Psoas muscle (tissue), 8 donors: Measurements from ENCODE around the gene DGKB. TPM values are rescaled to one million over a fixed set of nuclear protein-coding genes. Genes with fewer than 3 reads are reported as not detected.

Experiments used
- ATAC-seq, 4 donors: fragments of 200-7000 bp; cut with Tn5 transposase; one replicate each; pipeline ENCODE4 v1.9.1; 2020; ENCODE audit warnings: moderate library complexity in 3 of 4, mild to moderate bottlenecking in 2 of 4
- DNase-seq, 2 donors: peaks; one replicate each; pipeline ENCODE4 v3.0.0-alpha.2; 2020
- H3K27ac ChIP-seq: fragments of 200-600 bp; one replicate; pipeline ENCODE4 v1.8.0; 2022
- H3K27me3 ChIP-seq, 3 donors: fragments of 200-600 bp in 1 of 3; one replicate each; pipeline versions ENCODE4 v1.6.1 to v1.8.0; 2013 to 2022; ENCODE audit warnings: low read length in 2 of 3, mild to moderate bottlenecking in 2 of 3, moderate library complexity in 1 of 3; ENCODE audit not compliant: insufficient read depth in 3 of 3
- H3K36me3 ChIP-seq, 2 donors: fragments of 200-600 bp in 1 of 2; one replicate each; pipeline versions ENCODE4 v1.6.1 to v1.8.0; 2013 to 2022; ENCODE audit warnings: low read depth in 1 of 2, mild to moderate bottlenecking in 1 of 2, moderate library complexity in 1 of 2; ENCODE audit not compliant: insufficient read depth in 1 of 2
- H3K4me1 ChIP-seq: fragments of 200-600 bp; one replicate; pipeline ENCODE4 v1.8.0; 2022
- H3K4me3 ChIP-seq: fragments of 200-600 bp; one replicate; pipeline ENCODE4 v1.8.0; 2022; ENCODE audit warnings: mild to moderate bottlenecking
- H3K9me3 ChIP-seq: fragments of 200-600 bp; one replicate; pipeline ENCODE4 v1.8.0; 2022
- WGBS, 3 donors: extraction: QIAGEN DNeasy Blood & Tissue Kit; methylation state at CpG; one replicate each; pipeline versions ENCODE4 v1.1.6 to v1.1.7; 2013; 5-methylcytosine and 5-hydroxymethylcytosine counted together
- intact Hi-C, 2 donors: fragments of 100-400 bp; cut with DNase I; formaldehyde crosslinking; loops; one replicate each; pipeline versions ENCODE4 v1.11.0 to v1.14.2; 2022
- polyA plus RNA-seq, 3 donors: library from polyadenylated mRNA; stranded (reverse); fragments of 200-250 nt; gene quantifications; one replicate each; pipeline ENCODE4 v1.2.3, GENCODE V29; 2013
- total RNA-seq, 4 donors: library from RNA; stranded (reverse); fragmentation: NEBNext Ultra II Directional in 2 of 4; extraction: Animal tissue kit (Norgen Biotek cat#: 25700) in 2 of 4; gene quantifications; one replicate each; pipeline versions ENCODE4 v1.2.1 to v1.2.4, GENCODE V29; 2021 to 2023
- TF ChIP-seq, protein P1 (sequence below): fragments of 200-600 bp; IDR thresholded peaks from one replicate; pipeline ENCODE4 v1.8.0; 2022; ENCODE audit warnings: antibody characterized with exemption
- donor health status: healthy with polysubstance abuse.
- donor health status: DM: no; HTN: no; CAD: no; lungs with moderate emphysema.
- donor health status: Bipolar disorder and iron deficiency.
- donor health status: healthy.
- donor health status: DM: yes; HTN: yes; CAD: no.
- donor health status: DM: no; HTN: no; CAD: no.
- donor health status: DM: no; HTN: no; CAD: no.
- donor health status: DM: yes; HTN: yes; CAD: no.

DGKB gene
- total and polyA plus RNA-seq, 7 donors = 0.01 to 0.26 (median 0.04) TPM; not detected in 2

- no peak for DNase-seq
Observed at GRCh38 chr7:14805105-14805719, 97.3 kb downstream of the DGKB start.

DNA sequence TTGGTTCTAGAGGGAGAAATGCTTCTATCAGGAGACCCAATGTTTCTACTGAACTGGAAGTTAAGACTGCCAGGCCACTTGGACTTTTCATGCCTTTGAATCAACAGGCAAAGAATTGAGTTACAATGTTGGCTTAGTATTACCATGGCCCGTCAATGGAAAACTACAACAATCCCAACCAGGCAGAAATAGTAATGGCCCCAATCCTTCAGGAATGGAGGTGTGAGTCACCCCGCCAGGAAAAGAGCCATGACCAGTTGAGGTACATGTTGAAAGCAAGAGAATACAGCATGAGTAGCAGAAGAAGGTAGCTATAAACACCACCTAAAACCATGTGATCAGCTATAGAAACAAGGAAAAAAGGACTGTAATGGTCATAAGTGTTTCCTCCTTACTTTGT, 101.9 kb downstream of the DGKB start:
- intact Hi-C loops = no loop called here
- TF ChIP-seq, protein P1, sequence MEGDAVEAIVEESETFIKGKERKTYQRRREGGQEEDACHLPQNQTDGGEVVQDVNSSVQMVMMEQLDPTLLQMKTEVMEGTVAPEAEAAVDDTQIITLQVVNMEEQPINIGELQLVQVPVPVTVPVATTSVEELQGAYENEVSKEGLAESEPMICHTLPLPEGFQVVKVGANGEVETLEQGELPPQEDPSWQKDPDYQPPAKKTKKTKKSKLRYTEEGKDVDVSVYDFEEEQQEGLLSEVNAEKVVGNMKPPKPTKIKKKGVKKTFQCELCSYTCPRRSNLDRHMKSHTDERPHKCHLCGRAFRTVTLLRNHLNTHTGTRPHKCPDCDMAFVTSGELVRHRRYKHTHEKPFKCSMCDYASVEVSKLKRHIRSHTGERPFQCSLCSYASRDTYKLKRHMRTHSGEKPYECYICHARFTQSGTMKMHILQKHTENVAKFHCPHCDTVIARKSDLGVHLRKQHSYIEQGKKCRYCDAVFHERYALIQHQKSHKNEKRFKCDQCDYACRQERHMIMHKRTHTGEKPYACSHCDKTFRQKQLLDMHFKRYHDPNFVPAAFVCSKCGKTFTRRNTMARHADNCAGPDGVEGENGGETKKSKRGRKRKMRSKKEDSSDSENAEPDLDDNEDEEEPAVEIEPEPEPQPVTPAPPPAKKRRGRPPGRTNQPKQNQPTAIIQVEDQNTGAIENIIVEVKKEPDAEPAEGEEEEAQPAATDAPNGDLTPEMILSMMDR = no peak
- Histone ChIP-seq H3K27me3 (no peaks in the 10 kb centered on the region), H3K9me3 (no peaks in the 10 kb centered on the region), H3K4me3 (no peak overlapping the region), H3K27ac (peak overlapping the region; percentile 51), H3K36me3 (no peaks in the 10 kb centered on the region), H3K4me1 (no peaks in the 10 kb centered on the region)
- 60 to 73% (median 61%) methylated on average over 2 of the region's 2 CpGs for WGBS, 3 donors
- DNase-seq (peak in 1 of 2 donors; percentile 21), ATAC-seq (peak; percentile 81 to 98 (median 84))

More at GRCh38 chr7:14805105-14805719, 97.3 kb downstream of the DGKB start:
- Histone ChIP-seq H3K27ac (no peak overlapping the region), H3K36me3 (no peaks in the 10 kb centered on the region), H3K4me1 (no peaks in the 10 kb centered on the region), H3K4me3 (no peak overlapping the region), H3K9me3 (no peaks in the 10 kb centered on the region), H3K27me3 (no peaks in the 10 kb centered on the region)
- TF ChIP-seq, protein P1 = no peak
- WGBS, 3 donors = 93 to 99% (median 95%) methylated on average over 2 of the region's 2 CpGs
- ATAC-seq = no peak
- intact Hi-C loops = no loop called here

- 88 to 98% (median 92%) methylated on average over 2 of the region's 2 CpGs for WGBS, 3 donors
Observed at GRCh38 chr7:14793151-14793550, 109.4 kb downstream of the DGKB start.

DNA sequence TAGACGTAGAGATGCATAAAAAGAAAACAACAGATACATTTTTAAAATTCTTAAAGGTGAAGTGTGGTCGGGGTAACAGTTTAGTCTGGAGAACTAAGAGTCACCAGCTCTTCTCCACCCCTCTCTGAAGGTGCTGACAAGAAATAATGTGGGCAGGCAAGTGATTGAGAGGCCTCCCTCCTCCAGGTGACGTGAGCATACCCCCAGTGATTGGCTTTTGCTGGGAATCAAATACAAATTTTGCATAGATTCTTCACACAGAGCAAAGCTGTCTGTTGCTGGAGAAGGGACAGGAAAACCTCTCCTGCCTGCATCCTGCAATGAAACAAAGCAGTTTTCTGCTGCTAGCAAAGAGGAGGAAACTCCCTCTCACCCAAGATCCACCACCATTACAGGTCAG, 115.0 kb downstream of the DGKB start:
- Histone ChIP-seq H3K27me3 (no peaks in the 10 kb centered on the region), H3K27ac (no peak overlapping the region), H3K4me3 (no peak overlapping the region), H3K4me1 (no peaks in the 10 kb centered on the region), H3K9me3 (no peaks in the 10 kb centered on the region), H3K36me3 (no peaks in the 10 kb centered on the region)
- TF ChIP-seq, protein P1 = no peak
- ATAC-seq (no peak), DNase-seq (no peak)
- WGBS, 3 donors = 74 to 84% (median 75%) methylated on average over 3 of the region's 3 CpGs
- intact Hi-C loops = no loop called here

More at GRCh38 chr7:14793151-14793550, 109.4 kb downstream of the DGKB start:
- H3K27me3 ChIP-seq = no peaks in the 10 kb centered on the region
- intact Hi-C loops = no loop called here
- H3K27ac ChIP-seq = no peak overlapping the region
- no peaks in the 10 kb centered on the region for H3K4me1 ChIP-seq
- H3K4me3 ChIP-seq = no peak overlapping the region
- no peaks in the 10 kb centered on the region for H3K9me3 ChIP-seq
- DNase-seq (no peak), ATAC-seq (no peak)
- H3K36me3 ChIP-seq = no peaks in the 10 kb centered on the region
- TF ChIP-seq, protein P1 = no peak
